Liver (tissue), 9 donors: Measurements from ENCODE around the gene OR51E2. TPM values are rescaled to one million over a fixed set of nuclear protein-coding genes. Genes with fewer than 3 reads are reported as not detected.

Source experiments
- DNase-seq: peaks from one replicate; pipeline ENCODE4 v3.0.0-alpha.2; 2017; ENCODE audit warnings: low spot score
- H3K27ac ChIP-seq, 2 donors: one replicate each; pipeline ENCODE4 v1.7.0; 2013; ENCODE audit warnings: inconsistent platforms in 2 of 2, low read length in 2 of 2, control low read depth in 1 of 2, low read depth in 1 of 2, mild to moderate bottlenecking in 1 of 2
- H3K27me3 ChIP-seq, 4 donors: one replicate each; pipeline versions ENCODE4 v1.6.1 to v1.7.0; 2013; ENCODE audit warnings: low read length in 3 of 4, inconsistent platforms in 1 of 4, mild to moderate bottlenecking in 1 of 4, moderate library complexity in 1 of 4; ENCODE audit not compliant: control insufficient read depth in 4 of 4, insufficient read depth in 4 of 4
- H3K36me3 ChIP-seq, 4 donors: one replicate each; pipeline versions ENCODE4 v1.6.1 to v1.7.0; 2013; ENCODE audit warnings: low read length in 3 of 4, mild to moderate bottlenecking in 3 of 4, low read depth in 1 of 4, moderate library complexity in 1 of 4; ENCODE audit not compliant: control insufficient read depth in 4 of 4, insufficient read depth in 3 of 4
- H3K4me1 ChIP-seq, 4 donors: one replicate each; pipeline versions ENCODE4 v1.6.1 to v1.7.0; 2013; ENCODE audit warnings: low read length in 3 of 4, mild to moderate bottlenecking in 3 of 4, moderate library complexity in 1 of 4; ENCODE audit not compliant: control insufficient read depth in 4 of 4, insufficient read depth in 4 of 4
- H3K4me3 ChIP-seq, 3 donors: one replicate each; pipeline versions ENCODE4 v1.6.1 to v1.7.0; 2013; ENCODE audit warnings: low read length in 3 of 3, control low read depth in 1 of 3, low read depth in 1 of 3, mild to moderate bottlenecking in 1 of 3
- H3K9ac ChIP-seq, 2 donors: one replicate each; pipeline ENCODE4 v1.7.0; 2013; ENCODE audit warnings: low read length in 2 of 2, mild to moderate bottlenecking in 2 of 2, moderate library complexity in 2 of 2, control low read depth in 1 of 2, low read depth in 1 of 2
- H3K9me3 ChIP-seq, 4 donors: one replicate each; pipeline versions ENCODE4 v1.6.1 to v1.7.0; 2013; ENCODE audit warnings: low read length in 3 of 4; ENCODE audit not compliant: control insufficient read depth in 4 of 4
- ATF3 ChIP-seq: IDR thresholded peaks from 2 replicates; pipeline ENCODE4 v1.6.1; 2016; ENCODE audit warnings: antibody characterized with exemption
- EGR1 ChIP-seq, 2 donors: IDR thresholded peaks; 2 replicates each; pipeline ENCODE4 v1.6.1; 2016 to 2018; ENCODE audit warnings: antibody characterized with exemption in 2 of 2, low read depth in 2 of 2
- FOXA1 ChIP-seq: IDR thresholded peaks from 2 replicates; pipeline ENCODE4 v1.6.1; 2016; ENCODE audit warnings: antibody characterized with exemption
- FOXA2 ChIP-seq: IDR thresholded peaks from 2 replicates; pipeline ENCODE4 v1.6.1; 2016; ENCODE audit warnings: antibody characterized with exemption
- GABPA ChIP-seq, 2 donors: IDR thresholded peaks in 1 of 2; conservative IDR thresholded peaks in 1 of 2; 2 replicates each; pipeline ENCODE4 v1.6.1; 2016; ENCODE audit warnings: antibody characterized with exemption in 2 of 2, mild to moderate bottlenecking in 1 of 2, moderate library complexity in 1 of 2
- HNF4A ChIP-seq, 2 donors: conservative IDR thresholded peaks; 2 replicates each; pipeline ENCODE4 v1.6.1; 2016; ENCODE audit warnings: antibody characterized with exemption in 2 of 2, mild to moderate bottlenecking in 2 of 2
- JUND ChIP-seq, 2 donors: IDR thresholded peaks; 2 replicates each; pipeline ENCODE4 v1.6.1; 2016; ENCODE audit warnings: antibody characterized with exemption in 2 of 2
- NR2F2 ChIP-seq: IDR thresholded peaks from 2 replicates; pipeline ENCODE4 v1.6.1; 2016; ENCODE audit warnings: antibody characterized with exemption
- RAD21 ChIP-seq, 2 donors: IDR thresholded peaks; 2 replicates each; pipeline ENCODE4 v1.6.1; 2016; ENCODE audit warnings: antibody characterized with exemption in 2 of 2, mild to moderate bottlenecking in 2 of 2
- RXRA ChIP-seq, 2 donors: IDR thresholded peaks; 2 replicates each; pipeline ENCODE4 v1.6.1; 2017 to 2018; ENCODE audit warnings: antibody characterized with exemption in 2 of 2, mild to moderate bottlenecking in 1 of 2
- SP1 ChIP-seq: IDR thresholded peaks from 2 replicates; pipeline ENCODE4 v1.6.1; 2018; ENCODE audit warnings: antibody characterized with exemption, mild to moderate bottlenecking
- TAF1 ChIP-seq: conservative IDR thresholded peaks from 2 replicates; pipeline ENCODE4 v1.6.1; 2016; ENCODE audit warnings: antibody characterized with exemption, mild to moderate bottlenecking
- YY1 ChIP-seq: IDR thresholded peaks from 2 replicates; pipeline ENCODE4 v1.6.1; 2016; ENCODE audit warnings: antibody characterized with exemption, mild to moderate bottlenecking
- WGBS: extraction: QIAGEN DNeasy Blood & Tissue Kit; methylation state at CpG from one replicate; pipeline ENCODE4 v1.1.7; 2013; 5-methylcytosine and 5-hydroxymethylcytosine counted together
- polyA plus RNA-seq, 2 donors: library from polyadenylated mRNA; stranded (reverse) in 1 of 2; unstranded in 1 of 2; fragments of 200-250 nt in 1 of 2; fragments of >200 nt in 1 of 2; fragmentation: Nextera tagmentation in 1 of 2; extraction: Ambion mirVana in 1 of 2; gene quantifications; one replicate each; pipeline versions ENCODE4 v1.2.1 to v1.2.3, GENCODE V29; 2013 to 2015
- total RNA-seq, 2 donors: library from RNA; depleted of rRNA; stranded (reverse); fragments of >200 nt; gene quantifications; one replicate each; pipeline ENCODE4 v1.2.3, GENCODE V29; 2014
- TF ChIP-seq, protein P1 (sequence below): IDR thresholded peaks from 2 replicates; pipeline ENCODE4 v1.6.1; 2016; ENCODE audit warnings: antibody characterized with exemption, mild to moderate bottlenecking
- TF ChIP-seq, protein P2 (sequence below): IDR thresholded peaks from 2 replicates; pipeline ENCODE4 v1.6.1; 2016; ENCODE audit warnings: antibody characterized with exemption
- TF ChIP-seq, protein P3 (sequence below): fragments of 150-350 bp; IDR thresholded peaks from 2 replicates; pipeline ENCODE4 v1.5.1; 2017; ENCODE audit warnings: improper control_type of control experiment, low read depth, low read length; ENCODE audit not compliant: missing input control
- TF ChIP-seq, protein P4 (sequence below): IDR thresholded peaks from 2 replicates; pipeline ENCODE4 v1.6.1; 2016; ENCODE audit warnings: antibody characterized with exemption
- donor health status: healthy.
- donor health status: healthy.
- donor health status: healthy.
- donor health status: healthy.
- donor health status: healthy.

The OR51E2 gene
- total and polyA plus RNA-seq, 4 donors = not detected

DNA sequence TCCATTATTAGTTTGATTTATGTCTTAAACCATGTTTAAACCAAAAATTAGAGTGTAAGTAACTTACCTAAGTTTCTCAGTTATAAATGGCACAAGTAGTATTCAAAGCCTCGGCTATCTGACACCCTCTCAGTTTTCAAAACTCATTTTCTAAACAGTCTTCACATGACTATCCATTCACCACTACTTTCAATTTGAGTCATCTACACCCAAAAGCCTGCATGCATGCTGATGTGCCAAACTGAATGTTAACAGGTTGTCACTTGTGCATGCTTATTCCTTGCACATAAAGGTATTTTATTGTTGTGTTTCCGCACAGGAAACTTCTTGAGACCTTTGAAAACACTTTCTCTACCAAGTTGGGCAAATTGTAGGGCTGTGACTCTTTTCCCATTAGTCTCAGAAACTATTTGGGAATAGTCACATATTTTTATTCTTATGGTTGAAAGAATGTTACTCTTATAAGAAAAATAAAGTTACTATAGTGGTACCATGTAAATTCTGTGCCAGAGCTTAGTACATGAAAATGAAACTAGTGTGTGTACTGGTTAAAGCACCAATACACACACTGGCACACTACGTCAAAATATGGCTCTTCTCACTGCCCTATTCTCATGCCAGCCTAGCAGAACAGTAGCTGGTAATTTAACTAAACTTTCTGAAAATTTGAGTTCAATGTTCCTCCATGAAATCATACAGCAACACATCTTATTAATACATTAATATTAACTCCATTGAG is 2.2 kb upstream of the OR51E2 start:
- 80% methylated on average over 3 of the region's 3 CpGs for WGBS

More for the DNA sequence above, 2.2 kb upstream of the OR51E2 start:
- no peak overlapping the region for H3K27ac ChIP-seq
- H3K27me3 ChIP-seq = peaks cover 0 to 3% (median 0%) of the 10 kb centered on the region in 4 donors
- no peaks in the 10 kb centered on the region for H3K9me3 ChIP-seq
- no peak for DNase-seq
- no peak overlapping the region for H3K4me3 ChIP-seq
- H3K9ac ChIP-seq = no peak overlapping the region
- no peaks in the 10 kb centered on the region for H3K4me1 ChIP-seq
- TF ChIP-seq RAD21 (IDR thresholded peaks at IDR 0.05) (no peak), YY1 (no peak), EGR1 (IDR thresholded peaks at IDR 0.05; ENCODE audit: low read depth in 2 of 2) (no peak), FOXA1 (no peak), FOXA2 (no peak), NR2F2 (no peak), HNF4A (conservative IDR thresholded peaks at IDR 0.05) (no peak), RXRA (IDR thresholded peaks at IDR 0.05) (no peak), TAF1 (no peak), SP1 (no peak), GABPA (IDR thresholded peaks at IDR 0.05 in 1 of 2, conservative IDR thresholded peaks at IDR 0.05 in 1 of 2) (no peak), JUND (IDR thresholded peaks at IDR 0.05) (no peak), ATF3 (no peak)
- TF ChIP-seq, protein P1, sequence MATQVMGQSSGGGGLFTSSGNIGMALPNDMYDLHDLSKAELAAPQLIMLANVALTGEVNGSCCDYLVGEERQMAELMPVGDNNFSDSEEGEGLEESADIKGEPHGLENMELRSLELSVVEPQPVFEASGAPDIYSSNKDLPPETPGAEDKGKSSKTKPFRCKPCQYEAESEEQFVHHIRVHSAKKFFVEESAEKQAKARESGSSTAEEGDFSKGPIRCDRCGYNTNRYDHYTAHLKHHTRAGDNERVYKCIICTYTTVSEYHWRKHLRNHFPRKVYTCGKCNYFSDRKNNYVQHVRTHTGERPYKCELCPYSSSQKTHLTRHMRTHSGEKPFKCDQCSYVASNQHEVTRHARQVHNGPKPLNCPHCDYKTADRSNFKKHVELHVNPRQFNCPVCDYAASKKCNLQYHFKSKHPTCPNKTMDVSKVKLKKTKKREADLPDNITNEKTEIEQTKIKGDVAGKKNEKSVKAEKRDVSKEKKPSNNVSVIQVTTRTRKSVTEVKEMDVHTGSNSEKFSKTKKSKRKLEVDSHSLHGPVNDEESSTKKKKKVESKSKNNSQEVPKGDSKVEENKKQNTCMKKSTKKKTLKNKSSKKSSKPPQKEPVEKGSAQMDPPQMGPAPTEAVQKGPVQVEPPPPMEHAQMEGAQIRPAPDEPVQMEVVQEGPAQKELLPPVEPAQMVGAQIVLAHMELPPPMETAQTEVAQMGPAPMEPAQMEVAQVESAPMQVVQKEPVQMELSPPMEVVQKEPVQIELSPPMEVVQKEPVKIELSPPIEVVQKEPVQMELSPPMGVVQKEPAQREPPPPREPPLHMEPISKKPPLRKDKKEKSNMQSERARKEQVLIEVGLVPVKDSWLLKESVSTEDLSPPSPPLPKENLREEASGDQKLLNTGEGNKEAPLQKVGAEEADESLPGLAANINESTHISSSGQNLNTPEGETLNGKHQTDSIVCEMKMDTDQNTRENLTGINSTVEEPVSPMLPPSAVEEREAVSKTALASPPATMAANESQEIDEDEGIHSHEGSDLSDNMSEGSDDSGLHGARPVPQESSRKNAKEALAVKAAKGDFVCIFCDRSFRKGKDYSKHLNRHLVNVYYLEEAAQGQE = no peak
- TF ChIP-seq, protein P2, sequence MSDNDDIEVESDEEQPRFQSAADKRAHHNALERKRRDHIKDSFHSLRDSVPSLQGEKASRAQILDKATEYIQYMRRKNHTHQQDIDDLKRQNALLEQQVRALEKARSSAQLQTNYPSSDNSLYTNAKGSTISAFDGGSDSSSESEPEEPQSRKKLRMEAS = no peak
- TF ChIP-seq, protein P3, sequence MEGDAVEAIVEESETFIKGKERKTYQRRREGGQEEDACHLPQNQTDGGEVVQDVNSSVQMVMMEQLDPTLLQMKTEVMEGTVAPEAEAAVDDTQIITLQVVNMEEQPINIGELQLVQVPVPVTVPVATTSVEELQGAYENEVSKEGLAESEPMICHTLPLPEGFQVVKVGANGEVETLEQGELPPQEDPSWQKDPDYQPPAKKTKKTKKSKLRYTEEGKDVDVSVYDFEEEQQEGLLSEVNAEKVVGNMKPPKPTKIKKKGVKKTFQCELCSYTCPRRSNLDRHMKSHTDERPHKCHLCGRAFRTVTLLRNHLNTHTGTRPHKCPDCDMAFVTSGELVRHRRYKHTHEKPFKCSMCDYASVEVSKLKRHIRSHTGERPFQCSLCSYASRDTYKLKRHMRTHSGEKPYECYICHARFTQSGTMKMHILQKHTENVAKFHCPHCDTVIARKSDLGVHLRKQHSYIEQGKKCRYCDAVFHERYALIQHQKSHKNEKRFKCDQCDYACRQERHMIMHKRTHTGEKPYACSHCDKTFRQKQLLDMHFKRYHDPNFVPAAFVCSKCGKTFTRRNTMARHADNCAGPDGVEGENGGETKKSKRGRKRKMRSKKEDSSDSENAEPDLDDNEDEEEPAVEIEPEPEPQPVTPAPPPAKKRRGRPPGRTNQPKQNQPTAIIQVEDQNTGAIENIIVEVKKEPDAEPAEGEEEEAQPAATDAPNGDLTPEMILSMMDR = no peak
- TF ChIP-seq, protein P4, sequence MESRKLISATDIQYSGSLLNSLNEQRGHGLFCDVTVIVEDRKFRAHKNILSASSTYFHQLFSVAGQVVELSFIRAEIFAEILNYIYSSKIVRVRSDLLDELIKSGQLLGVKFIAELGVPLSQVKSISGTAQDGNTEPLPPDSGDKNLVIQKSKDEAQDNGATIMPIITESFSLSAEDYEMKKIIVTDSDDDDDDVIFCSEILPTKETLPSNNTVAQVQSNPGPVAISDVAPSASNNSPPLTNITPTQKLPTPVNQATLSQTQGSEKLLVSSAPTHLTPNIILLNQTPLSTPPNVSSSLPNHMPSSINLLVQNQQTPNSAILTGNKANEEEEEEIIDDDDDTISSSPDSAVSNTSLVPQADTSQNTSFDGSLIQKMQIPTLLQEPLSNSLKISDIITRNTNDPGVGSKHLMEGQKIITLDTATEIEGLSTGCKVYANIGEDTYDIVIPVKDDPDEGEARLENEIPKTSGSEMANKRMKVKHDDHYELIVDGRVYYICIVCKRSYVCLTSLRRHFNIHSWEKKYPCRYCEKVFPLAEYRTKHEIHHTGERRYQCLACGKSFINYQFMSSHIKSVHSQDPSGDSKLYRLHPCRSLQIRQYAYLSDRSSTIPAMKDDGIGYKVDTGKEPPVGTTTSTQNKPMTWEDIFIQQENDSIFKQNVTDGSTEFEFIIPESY = no peak
- H3K36me3 ChIP-seq = no peaks in the 10 kb centered on the region
